Cardiac muscle cell (in vitro differentiated cells and primary cell): Measurements from ENCODE around the gene RGS3. TPM values are rescaled to one million over a fixed set of nuclear protein-coding genes. Genes with fewer than 3 reads are reported as not detected.
A peak's percentile ranks its signal among the peaks of the same experiment; 100 is the strongest.
"Not testable (repeated sequence)": the region's sequence is repeated elsewhere in the genome, so short reads cannot be mapped to it uniquely, and the experiment has no call there.

Source experiments
- DNase-seq, 2 donors: peaks; one replicate each; pipeline versions ENCODE4 v3.0.0 to v3.0.0-alpha.2; 2010 to 2017; ENCODE audit warnings: low read depth in 1 of 2, low spot score in 1 of 2
- H3K27ac ChIP-seq: fragments of 200-600 bp; sonication (generic); 2 replicates; pipeline ENCODE4 v1.5.1; 2016
- H3K27me3 ChIP-seq: fragments of 200-600 bp; sonication (generic); 2 replicates; pipeline ENCODE4 v1.6.0; 2016; ENCODE audit warnings: control low read depth
- H3K36me3 ChIP-seq: fragments of 200-600 bp; sonication (generic); 2 replicates; pipeline ENCODE4 v1.5.1; 2016; ENCODE audit warnings: control low read depth
- H3K4me1 ChIP-seq: fragments of 200-600 bp; sonication (generic); 2 replicates; pipeline ENCODE4 v1.8.1; 2017; ENCODE audit warnings: low read depth, mild to moderate bottlenecking, mixed run types
- H3K4me3 ChIP-seq: fragments of 200-600 bp; sonication (generic); 2 replicates; pipeline ENCODE4 v1.5.1; 2016; ENCODE audit warnings: mild to moderate bottlenecking
- H3K9me3 ChIP-seq: fragments of 200-600 bp; sonication (generic); 2 replicates; pipeline ENCODE4 v1.5.1; 2017; ENCODE audit warnings: low read depth, mild to moderate bottlenecking, control low read depth
- CTCF ChIP-seq: IDR thresholded peaks from 2 replicates; pipeline ENCODE4 v1.5.1; 2012; ENCODE audit warnings: low read depth, mild to moderate bottlenecking, low read length
- polyA plus RNA-seq: library from polyadenylated mRNA; unstranded; fragments of >200 nt; fragmentation: Nextera tagmentation; extraction: Ambion mirVana; gene quantifications from 2 replicates; pipeline ENCODE4 v1.2.1, GENCODE V29; 2016
- total RNA-seq: library from RNA; depleted of rRNA; stranded (reverse); fragments of >200 nt; gene quantifications from 2 replicates; pipeline ENCODE4 v1.2.3, GENCODE V29; 2016

Gene RGS3
- total and polyA plus RNA-seq, 2 experiments from 2014 or later = 94.7 to 126 TPM

DNA sequence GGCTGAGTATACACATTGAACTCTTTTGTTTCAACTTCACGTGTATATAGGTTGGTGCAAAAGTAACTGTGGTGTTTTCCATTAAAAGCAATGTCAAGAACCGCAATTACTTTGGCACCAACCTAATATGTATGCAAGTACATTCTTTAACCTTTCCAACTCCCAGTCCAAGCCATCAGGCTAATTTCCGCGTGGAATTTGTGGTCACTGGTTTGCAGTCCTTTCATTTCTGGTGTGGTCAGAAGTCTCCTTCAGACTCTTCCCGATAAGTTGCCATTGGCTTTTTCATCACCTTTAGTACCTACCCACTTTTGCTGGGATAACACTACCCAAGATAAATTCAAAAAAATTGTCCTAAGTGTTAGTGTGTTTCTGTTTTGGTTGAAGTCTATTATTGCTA, 84.0 kb downstream of the RGS3 start:
- H3K27ac ChIP-seq = peak overlapping the region; percentile 97
- TF ChIP-seq CTCF = no peak

DNA sequence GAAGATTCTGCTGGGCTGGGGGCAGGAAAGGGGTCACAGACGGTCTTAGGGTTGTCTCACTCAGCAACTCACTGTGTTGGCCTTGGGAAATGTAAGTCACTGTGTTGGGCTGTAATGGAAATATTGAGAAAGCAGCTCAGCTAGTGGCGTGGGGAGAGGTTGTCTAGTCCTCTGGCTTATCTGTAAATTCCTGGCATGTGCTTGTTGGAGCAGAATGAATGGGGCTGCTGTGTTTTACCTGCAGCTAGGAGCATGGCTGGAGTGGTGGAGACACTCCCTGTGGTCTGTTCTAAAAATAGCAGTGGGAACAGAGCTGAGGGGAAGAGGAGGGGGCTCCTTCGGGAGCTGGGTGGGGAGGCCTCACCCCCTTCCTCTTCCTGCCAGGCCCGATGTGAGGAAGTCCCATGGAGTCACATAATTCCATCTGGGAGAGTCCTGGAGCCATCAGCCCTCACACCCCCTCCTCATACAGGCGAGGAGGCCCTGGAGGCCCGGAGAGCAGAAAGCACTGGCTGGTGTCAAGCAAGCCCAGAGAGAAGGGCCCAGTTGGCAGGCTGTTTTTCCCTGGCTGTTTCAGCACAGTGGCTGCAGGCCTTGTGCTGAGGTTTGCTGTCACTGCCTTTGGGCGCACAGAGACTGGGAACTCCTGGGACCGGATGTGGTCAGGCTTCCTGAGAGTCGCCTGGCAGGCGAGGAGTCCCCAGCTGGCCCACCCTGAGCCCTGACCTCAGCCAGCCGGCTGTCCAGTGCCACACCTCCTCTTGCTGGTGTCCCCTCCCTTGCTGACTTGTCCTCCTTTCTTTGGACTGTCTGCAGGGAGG, 84.9 kb downstream of the RGS3 start:
- H3K27me3 ChIP-seq = no peaks in the 10 kb centered on the region
- no peaks in the 10 kb centered on the region for H3K36me3 ChIP-seq
- no peak for TF ChIP-seq CTCF
- DNase-seq = peak; percentile 82 to 91
- peaks cover 35% of the 10 kb centered on the region for H3K4me1 ChIP-seq
- peak overlapping the region; percentile 97 for H3K27ac ChIP-seq
- no peak overlapping the region for H3K4me3 ChIP-seq
- no peaks in the 10 kb centered on the region for H3K9me3 ChIP-seq

More for the DNA sequence above, 84.0 kb downstream of the RGS3 start:
- Histone ChIP-seq H3K4me1 (peaks cover 42% of the 10 kb centered on the region), H3K4me3 (no peak overlapping the region), H3K9me3 (no peaks in the 10 kb centered on the region), H3K36me3 (no peaks in the 10 kb centered on the region), H3K27me3 (no peaks in the 10 kb centered on the region)
- no peak for DNase-seq

DNA sequence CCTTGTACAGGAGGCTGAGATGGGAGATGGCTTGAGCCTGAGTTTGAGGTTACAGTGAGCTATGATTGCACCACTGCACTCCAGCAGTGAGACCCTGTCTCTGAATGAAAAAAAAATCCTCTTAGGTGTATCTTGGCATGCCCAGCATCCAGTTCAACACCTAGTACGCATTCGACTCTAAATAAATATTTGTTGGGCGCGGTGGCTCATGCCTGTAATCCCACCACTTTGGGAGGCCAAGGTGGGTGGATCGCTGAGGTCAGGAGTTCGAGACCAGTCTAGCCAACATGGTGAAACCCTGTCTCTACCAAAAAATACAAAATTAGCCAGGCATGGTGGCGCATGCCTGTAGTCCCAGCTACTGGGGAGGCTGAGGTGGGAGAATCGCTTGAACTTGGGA, 86.4 kb downstream of the RGS3 start:
- not testable (repeated sequence) for H3K36me3 ChIP-seq
- H3K4me1 ChIP-seq = peaks cover 35% of the 10 kb centered on the region

DNA sequence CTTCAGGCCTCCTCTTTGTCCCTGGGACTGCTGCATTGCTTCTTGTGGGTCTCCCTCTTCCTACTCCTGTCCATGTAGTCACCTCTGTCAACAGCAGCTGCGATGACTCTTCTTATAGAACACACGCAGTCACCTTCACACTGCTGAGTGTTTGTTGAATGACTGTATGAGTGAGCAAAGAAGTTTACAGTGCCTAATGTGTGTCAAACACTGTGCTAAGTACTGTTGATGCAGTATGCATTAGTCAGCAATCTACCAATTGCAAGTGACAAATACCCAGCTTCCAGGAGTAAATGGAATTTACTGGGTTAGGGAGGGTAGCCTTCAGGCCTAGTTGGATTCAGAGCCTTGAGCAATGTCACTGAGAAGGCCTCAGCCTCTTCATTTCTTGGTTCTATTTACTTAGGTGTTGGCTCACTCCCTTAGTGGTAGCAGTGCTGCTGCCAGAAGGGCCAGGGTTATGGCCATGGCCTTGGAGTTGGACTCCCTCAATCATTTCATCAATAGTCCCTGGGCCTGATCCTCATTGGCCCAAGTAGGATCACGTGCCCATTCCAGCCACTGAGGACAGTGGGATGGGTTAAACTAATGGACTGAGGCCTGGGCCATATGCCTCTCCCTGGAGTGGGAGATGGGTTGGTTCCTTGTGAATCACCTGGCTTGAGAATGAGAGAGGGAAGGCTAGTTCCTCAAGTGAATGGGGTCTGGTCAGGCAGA, 93.5 kb downstream of the RGS3 start:
- peak overlapping the region; percentile 53 for H3K27ac ChIP-seq
- H3K4me3 ChIP-seq = no peak overlapping the region
- H3K9me3 ChIP-seq = no peaks in the 10 kb centered on the region
- H3K27me3 ChIP-seq = no peaks in the 10 kb centered on the region
- no peak for DNase-seq
- no peak for TF ChIP-seq CTCF
- peaks cover 16% of the 10 kb centered on the region for H3K4me1 ChIP-seq
- H3K36me3 ChIP-seq = no peaks in the 10 kb centered on the region

More for the DNA sequence above, 86.4 kb downstream of the RGS3 start:
- not testable (repeated sequence) for H3K4me3 ChIP-seq, H3K27me3 ChIP-seq, H3K9me3 ChIP-seq, DNase-seq
- peak overlapping the region; percentile 97 for H3K27ac ChIP-seq

GRCh38 chr9:113558632-113559502, 95.3 kb downstream of the RGS3 start:
- peaks cover 16% of the 10 kb centered on the region for H3K4me1 ChIP-seq
- no peaks in the 10 kb centered on the region for H3K9me3 ChIP-seq
- H3K27ac ChIP-seq = peak overlapping the region; percentile 27
- no peaks in the 10 kb centered on the region for H3K36me3 ChIP-seq
- no peaks in the 10 kb centered on the region for H3K27me3 ChIP-seq
- peak; percentile 54 to 93 for DNase-seq
- H3K4me3 ChIP-seq = no peak overlapping the region
- no peak for TF ChIP-seq CTCF
